Neural progenitor cell (in vitro differentiated cells): Measurements from ENCODE around the gene PSME3IP1. TPM values are rescaled to one million over a fixed set of nuclear protein-coding genes. Genes with fewer than 3 reads are reported as not detected.

Source experiments
- DNase-seq: peaks from one replicate; pipeline ENCODE4 v3.0.0-alpha.2; 2016; ENCODE audit warnings: low spot score
- H2AFZ ChIP-seq: fragments of 200-600 bp; sonication (generic); replicated peaks from 2 replicates; pipeline ENCODE4 v1.6.1; 2016; ENCODE audit warnings: antibody characterized with exemption
- H3F3A ChIP-seq: fragments of 200-600 bp; sonication (generic); 2 replicates; pipeline ENCODE4 v1.6.1; 2016; ENCODE audit warnings: antibody characterized with exemption, low read depth
- H3K27ac ChIP-seq: fragments of 200-600 bp; sonication (generic); 2 replicates; pipeline ENCODE4 v1.5.1; 2016; ENCODE audit warnings: mild to moderate bottlenecking
- H3K27me3 ChIP-seq: fragments of 200-600 bp; sonication (generic); 2 replicates; pipeline ENCODE4 v1.6.1; 2016; ENCODE audit warnings: mild to moderate bottlenecking, moderate library complexity
- H3K36me3 ChIP-seq: fragments of 200-600 bp; sonication (generic); 2 replicates; pipeline ENCODE4 v1.5.1; 2016
- H3K4me1 ChIP-seq: fragments of 200-600 bp; sonication (generic); 2 replicates; pipeline ENCODE4 v1.6.1; 2016; ENCODE audit warnings: mixed run types
- H3K4me2 ChIP-seq: fragments of 200-600 bp; sonication (generic); 2 replicates; pipeline ENCODE4 v1.6.1; 2016
- H3K4me3 ChIP-seq: fragments of 200-600 bp; sonication (generic); 2 replicates; pipeline ENCODE4 v1.5.1; 2016
- H3K79me2 ChIP-seq: fragments of 200-600 bp; sonication (generic); 2 replicates; pipeline ENCODE4 v1.6.1; 2016; ENCODE audit warnings: low read depth
- H3K9ac ChIP-seq: fragments of 200-600 bp; sonication (generic); 2 replicates; pipeline ENCODE4 v1.6.1; 2016
- H3K9me3 ChIP-seq: fragments of 200-600 bp; sonication (generic); 2 replicates; pipeline ENCODE4 v1.5.1; 2016; ENCODE audit warnings: low read depth
- H4K20me1 ChIP-seq: fragments of 200-600 bp; sonication (generic); 2 replicates; pipeline ENCODE4 v1.6.1; 2016; ENCODE audit warnings: low read depth
- H3K27ac Mint-ChIP-seq: 3 replicates; pipeline ENCODE4 v1.8.0; 2021; ENCODE audit warnings: mixed read lengths
- H3K27me3 Mint-ChIP-seq: 2 replicates; pipeline ENCODE4 v1.8.0; 2022; ENCODE audit warnings: low read depth, mild to moderate bottlenecking, inconsistent platforms, moderate library complexity, mixed read lengths; ENCODE audit not compliant: insufficient read depth
- H3K36me3 Mint-ChIP-seq: 3 replicates; pipeline ENCODE4 v1.8.0; 2021; ENCODE audit warnings: mixed read lengths
- H3K4me1 Mint-ChIP-seq: 3 replicates; pipeline ENCODE4 v1.8.0; 2021; ENCODE audit warnings: mixed read lengths
- H3K4me3 Mint-ChIP-seq: 3 replicates; pipeline ENCODE4 v1.8.0; 2021; ENCODE audit warnings: mild to moderate bottlenecking, moderate library complexity, mixed read lengths
- H3K9me3 Mint-ChIP-seq: 3 replicates; pipeline ENCODE4 v1.8.0; 2020; ENCODE audit warnings: mixed read lengths
- CTCF ChIP-seq: fragments of 200-600 bp; sonication (generic); IDR thresholded peaks from 2 replicates; pipeline ENCODE4 v1.5.1; 2017; ENCODE audit warnings: antibody characterized with exemption, mild to moderate bottlenecking
- EZH2 ChIP-seq: fragments of 200-600 bp; sonication (generic); IDR thresholded peaks from 2 replicates; pipeline ENCODE4 v1.6.1; 2017; ENCODE audit warnings: antibody characterized with exemption, mild to moderate bottlenecking, moderate library complexity
- EZH2phosphoT487 ChIP-seq: fragments of 200-600 bp; sonication (generic); IDR thresholded peaks from 2 replicates; pipeline ENCODE4 v1.6.1; 2017; ENCODE audit warnings: antibody characterized with exemption
- total RNA-seq: library from RNA; depleted of rRNA; stranded (reverse); fragments of >200 nt; gene quantifications from 2 replicates; pipeline ENCODE4 v1.2.3, GENCODE V29; 2015; ENCODE audit warnings: low replicate concordance

The PSME3IP1 gene
- total RNA-seq, 1 donor from 2014 or later = 184 TPM

- peaks cover 2% of the 10 kb centered on the region for H3K4me1 Mint-ChIP-seq
- H3K36me3 Mint-ChIP-seq = peaks cover 33% of the 10 kb centered on the region
- Histone ChIP-seq H3K4me2 (no peak overlapping the region), H3K79me2 (no peaks in the 10 kb centered on the region), H3K9ac (no peak overlapping the region), H3K4me1 (no peaks in the 10 kb centered on the region), H3K27me3 (no peaks in the 10 kb centered on the region), H3K9me3 (no peaks in the 10 kb centered on the region), H4K20me1 (no peaks in the 10 kb centered on the region), H3K27ac (no peak overlapping the region), H2AFZ (no peak overlapping the region), H3K4me3 (no peak overlapping the region), H3K36me3 (peaks cover 28% of the 10 kb centered on the region), H3F3A (no peaks in the 10 kb centered on the region)
- H3K27me3 Mint-ChIP-seq = peaks cover 2% of the 10 kb centered on the region
- DNase-seq = no peak
- H3K27ac Mint-ChIP-seq = no peak overlapping the region
- no peak for TF ChIP-seq EZH2
- no peak for TF ChIP-seq EZH2phosphoT487
- no peak overlapping the region for H3K4me3 Mint-ChIP-seq
- H3K9me3 Mint-ChIP-seq = no peaks in the 10 kb centered on the region
Observed at GRCh38 chr16:57233944-57234706, 48.3 kb upstream of the PSME3IP1 start.

- no peaks in the 10 kb centered on the region for H3K27me3 ChIP-seq
- no peaks in the 10 kb centered on the region for H3K4me1 ChIP-seq
- H3F3A ChIP-seq = no peaks in the 10 kb centered on the region
- Mint-ChIP-seq H3K9me3 (no peaks in the 10 kb centered on the region), H3K4me1 (peaks cover 2% of the 10 kb centered on the region), H3K27ac (no peak overlapping the region), H3K36me3 (peaks cover 34% of the 10 kb centered on the region), H3K4me3 (no peak overlapping the region), H3K27me3 (peaks cover under 1% of the 10 kb centered on the region)
- H3K9me3 ChIP-seq = no peaks in the 10 kb centered on the region
- no peak overlapping the region for H3K27ac ChIP-seq
- no peak overlapping the region for H3K4me3 ChIP-seq
- H3K36me3 ChIP-seq = peaks cover 22% of the 10 kb centered on the region
- no peak for DNase-seq
- no peak overlapping the region for H3K4me2 ChIP-seq
- H2AFZ ChIP-seq = no peak overlapping the region
- TF ChIP-seq CTCF (no peak), EZH2phosphoT487 (no peak), EZH2 (no peak)
- no peak overlapping the region for H3K9ac ChIP-seq
- no peaks in the 10 kb centered on the region for H4K20me1 ChIP-seq
- no peaks in the 10 kb centered on the region for H3K79me2 ChIP-seq
Observed at GRCh38 chr16:57231821-57232350, 46.0 kb upstream of the PSME3IP1 start.

GRCh38 chr16:57229079-57229478 lies 43.2 kb upstream of the PSME3IP1 start:
- Histone ChIP-seq H3K79me2 (no peaks in the 10 kb centered on the region), H4K20me1 (no peaks in the 10 kb centered on the region), H3K27ac (no peak overlapping the region), H3K27me3 (no peaks in the 10 kb centered on the region), H3K4me2 (no peak overlapping the region), H3K4me3 (no peak overlapping the region), H3K9me3 (no peaks in the 10 kb centered on the region), H2AFZ (no peak overlapping the region), H3F3A (no peaks in the 10 kb centered on the region), H3K36me3 (peaks cover 17% of the 10 kb centered on the region), H3K4me1 (no peaks in the 10 kb centered on the region), H3K9ac (no peak overlapping the region)
- H3K27ac Mint-ChIP-seq = no peak overlapping the region
- no peak overlapping the region for H3K4me3 Mint-ChIP-seq
- H3K36me3 Mint-ChIP-seq = peaks cover 23% of the 10 kb centered on the region
- H3K4me1 Mint-ChIP-seq = no peaks in the 10 kb centered on the region
- H3K9me3 Mint-ChIP-seq = no peaks in the 10 kb centered on the region
- H3K27me3 Mint-ChIP-seq = no peaks in the 10 kb centered on the region
- no peak for DNase-seq
- TF ChIP-seq CTCF (no peak), EZH2phosphoT487 (no peak), EZH2 (no peak)
